ENCODE measurements around the gene NUP188.

- TF ChIP-seq CTCF (IDR thresholded peaks at IDR 0.05) (no peak), EP300 (IDR thresholded peaks at IDR 0.05; ENCODE audit: low read depth) (no peak)
Observed at GRCh38 chr9:129037767-129038098, 90.2 kb downstream of the NUP188 start.

Measured in transverse colon (tissue), 3 donors.